ENCODE measurements around the gene CTSH. TPM values are rescaled to one million over a fixed set of nuclear protein-coding genes. Genes with fewer than 3 reads are reported as not detected.

Gene CTSH
- total RNA-seq, 2 donors from 2014 or later = 107 to 145 TPM

- H3K27ac ChIP-seq = peak overlapping the region; percentile 73 to 87 (median 76)
- ATAC-seq (peak; percentile 39), DNase-seq (no peak)
- H3K9me3 ChIP-seq = no peaks in the 10 kb centered on the region
- H3K36me3 ChIP-seq (replicated peaks in 1 of 2; ENCODE audit: insufficient read depth in 1 of 2, low read depth in 2 of 2) = no peaks in the 10 kb centered on the region
- no peaks in the 10 kb centered on the region for H3K27me3 ChIP-seq
- intact Hi-C loops (cut with DNase I) = no loop called here
- 22 to 31% methylated on average over 10 of the region's 10 CpGs for WGBS, 2 donors
- H3K4me3 ChIP-seq = no peak overlapping the region
- peaks cover 45% of the 10 kb centered on the region for H3K4me1 ChIP-seq
- TF ChIP-seq CTCF (IDR thresholded peaks at IDR 0.05) (peak in 4 of 7 experiments; percentile 30 to 44 (median 42)), POLR2A (IDR thresholded peaks at IDR 0.05) (no peak)
Measured at GRCh38 chr15:78950902-78951840, 6.3 kb upstream of the CTSH start.

GRCh38 chr15:78950343-78950742 lies 5.5 kb upstream of the CTSH start:
- peak in 3 of 4 donors; percentile 25 to 46 (median 35) for DNase-seq
- no peaks in the 10 kb centered on the region for H3K27me3 ChIP-seq
- TF ChIP-seq CTCF (IDR thresholded peaks at IDR 0.05) = no peak
- TF ChIP-seq POLR2A (IDR thresholded peaks at IDR 0.05) = no peak
- H3K27ac ChIP-seq = peak overlapping the region in 3 of 4 donors; percentile 73 to 87 (median 78)
- H3K4me3 ChIP-seq = no peak overlapping the region
- no peaks in the 10 kb centered on the region for H3K36me3 ChIP-seq (replicated peaks in 1 of 2; ENCODE audit: insufficient read depth in 1 of 2, low read depth in 2 of 2)
- intact Hi-C loops (cut with DNase I) = no loop called here
- peak; percentile 37 for ATAC-seq
- H3K4me1 ChIP-seq = peaks cover 45% of the 10 kb centered on the region
- WGBS, 2 donors = 51 to 54% methylated on average over 9 of the region's 9 CpGs
- no peaks in the 10 kb centered on the region for H3K9me3 ChIP-seq

- Histone ChIP-seq H3K27ac (peak overlapping the region in 3 of 4 donors; percentile 73 to 87 (median 78)), H3K27me3 (no peaks in the 10 kb centered on the region), H3K36me3 (replicated peaks in 1 of 2; ENCODE audit: insufficient read depth in 1 of 2, low read depth in 2 of 2) (no peaks in the 10 kb centered on the region), H3K4me3 (no peak overlapping the region), H3K4me1 (peaks cover 53% of the 10 kb centered on the region), H3K9me3 (no peaks in the 10 kb centered on the region)
- 0% methylated on average over 1 of the region's 1 CpG for WGBS, 2 donors
- TF ChIP-seq POLR2A (IDR thresholded peaks at IDR 0.05) (no peak), CTCF (IDR thresholded peaks at IDR 0.05) (no peak)
- ATAC-seq (peak; percentile 17), DNase-seq (peak in 2 of 4 donors; percentile 53 to 60)
- intact Hi-C loops (cut with DNase I) = no loop called here
Measured at GRCh38 chr15:78949461-78949860, 4.6 kb upstream of the CTSH start.

- H3K9me3 ChIP-seq = no peaks in the 10 kb centered on the region
- intact Hi-C loops (cut with DNase I) = no loop called here
- 89% methylated on average over 5 of the region's 5 CpGs; no CpG with 5 or more reads in 1 of the 2 donors for WGBS, 2 donors
Measured at GRCh38 chr15:78947506-78947905, 2.7 kb upstream of the CTSH start.

More at GRCh38 chr15:78947506-78947905, 2.7 kb upstream of the CTSH start:
- ATAC-seq (no peak), DNase-seq (no peak)
- Histone ChIP-seq H3K36me3 (replicated peaks in 1 of 2; ENCODE audit: insufficient read depth in 1 of 2, low read depth in 2 of 2) (no peaks in the 10 kb centered on the region), H3K4me1 (peaks cover 51% of the 10 kb centered on the region), H3K27me3 (no peaks in the 10 kb centered on the region), H3K4me3 (no peak overlapping the region), H3K27ac (no peak overlapping the region)
- TF ChIP-seq CTCF (IDR thresholded peaks at IDR 0.05) (no peak), POLR2A (IDR thresholded peaks at IDR 0.05) (no peak)
